ENCODE measurements around the gene MRPS7.

MRPS7 gene

GRCh38 chr17:75263055-75263454, 1.4 kb downstream of the MRPS7 start:
- Histone ChIP-seq H3K36me3 (ENCODE audit: insufficient read depth, low read length) (peaks cover 45% of the 10 kb centered on the region), H3K4me3 (ENCODE audit: low read length) (peak overlapping the region; percentile 96), H3K27ac (ENCODE audit: low read depth, low read length) (no peak overlapping the region), H3K27me3 (ENCODE audit: insufficient read depth, low read length) (no peaks in the 10 kb centered on the region), H3K9me3 (ENCODE audit: insufficient read depth, low read depth, low read length) (no peaks in the 10 kb centered on the region), H3K9ac (ENCODE audit: low read depth, low read length) (peak overlapping the region; percentile 99; the same call in 1 of the 2 replicates), H3K4me1 (ENCODE audit: insufficient read depth, low read length) (peaks cover 17% of the 10 kb centered on the region)
- WGBS, result 94% methylated on average over 4 of the region's 4 CpGs

DNA sequence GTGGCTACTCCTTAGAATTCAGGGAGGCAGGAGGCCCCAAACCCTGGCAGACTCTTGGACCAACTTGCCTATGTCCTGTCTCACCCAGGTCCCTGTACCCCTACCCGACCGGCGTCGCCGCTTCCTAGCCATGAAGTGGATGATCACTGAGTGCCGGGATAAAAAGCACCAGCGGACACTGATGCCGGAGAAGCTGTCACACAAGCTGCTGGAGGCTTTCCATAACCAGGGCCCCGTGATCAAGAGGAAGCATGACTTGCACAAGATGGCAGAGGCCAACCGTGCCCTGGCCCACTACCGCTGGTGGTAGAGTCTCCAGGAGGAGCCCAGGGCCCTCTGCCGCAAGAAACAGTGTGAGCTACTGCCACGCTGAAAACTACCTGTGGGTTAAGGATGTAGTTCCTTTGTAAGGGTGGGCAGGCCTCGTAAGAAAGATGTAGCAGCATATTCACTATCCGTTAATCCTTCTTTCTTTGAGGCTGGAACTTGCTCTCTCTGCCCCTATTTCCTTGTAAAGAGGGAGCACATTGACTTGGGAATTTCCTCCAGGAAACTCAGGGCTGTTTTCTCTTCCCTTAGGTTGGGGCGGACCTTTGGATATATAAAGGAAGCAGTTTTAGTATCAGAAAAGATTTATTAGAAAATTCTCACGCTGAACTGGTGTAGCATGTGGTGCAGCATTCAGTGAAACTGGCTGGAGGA, 4.1 kb downstream of the MRPS7 start:
- no peak overlapping the region for H3K27ac ChIP-seq (ENCODE audit: low read depth, low read length)
- no peak overlapping the region for H3K9ac ChIP-seq (ENCODE audit: low read depth, low read length)
- peaks cover 45% of the 10 kb centered on the region for H3K36me3 ChIP-seq (ENCODE audit: insufficient read depth, low read length)
- H3K9me3 ChIP-seq (ENCODE audit: insufficient read depth, low read depth, low read length), result no peaks in the 10 kb centered on the region
- 96% methylated on average over 17 of the region's 17 CpGs for WGBS
- no peaks in the 10 kb centered on the region for H3K27me3 ChIP-seq (ENCODE audit: insufficient read depth, low read length)
- H3K4me3 ChIP-seq (ENCODE audit: low read length), result no peak overlapping the region
- H3K4me1 ChIP-seq (ENCODE audit: insufficient read depth, low read length), result peaks cover 11% of the 10 kb centered on the region

- peaks cover 11% of the 10 kb centered on the region for H3K4me1 ChIP-seq (ENCODE audit: insufficient read depth, low read length)
- H3K9ac ChIP-seq (ENCODE audit: low read depth, low read length), result no peak overlapping the region
- no peak overlapping the region for H3K27ac ChIP-seq (ENCODE audit: low read depth, low read length)
- H3K9me3 ChIP-seq (ENCODE audit: insufficient read depth, low read depth, low read length), result no peaks in the 10 kb centered on the region
- H3K27me3 ChIP-seq (ENCODE audit: insufficient read depth, low read length), result no peaks in the 10 kb centered on the region
- 96% methylated on average over 13 of the region's 13 CpGs for WGBS
- peaks cover 45% of the 10 kb centered on the region for H3K36me3 ChIP-seq (ENCODE audit: insufficient read depth, low read length)
- H3K4me3 ChIP-seq (ENCODE audit: low read length), result no peak overlapping the region
These were observed 4.9 kb downstream of the MRPS7 start for GRCh38 chr17:75266316-75267152.

GRCh38 chr17:75267153-75267410, 5.4 kb downstream of the MRPS7 start:
- Histone ChIP-seq H3K4me3 (ENCODE audit: low read length) (no peak overlapping the region), H3K27ac (ENCODE audit: low read depth, low read length) (no peak overlapping the region; the same call in 1 of the 2 replicates), H3K36me3 (ENCODE audit: insufficient read depth, low read length) (peaks cover 45% of the 10 kb centered on the region), H3K4me1 (ENCODE audit: insufficient read depth, low read length) (peaks cover 11% of the 10 kb centered on the region), H3K27me3 (ENCODE audit: insufficient read depth, low read length) (no peaks in the 10 kb centered on the region), H3K9me3 (ENCODE audit: insufficient read depth, low read depth, low read length) (no peaks in the 10 kb centered on the region), H3K9ac (ENCODE audit: low read depth, low read length) (no peak overlapping the region)
- 89% methylated on average over 2 of the region's 2 CpGs for WGBS

DNA sequence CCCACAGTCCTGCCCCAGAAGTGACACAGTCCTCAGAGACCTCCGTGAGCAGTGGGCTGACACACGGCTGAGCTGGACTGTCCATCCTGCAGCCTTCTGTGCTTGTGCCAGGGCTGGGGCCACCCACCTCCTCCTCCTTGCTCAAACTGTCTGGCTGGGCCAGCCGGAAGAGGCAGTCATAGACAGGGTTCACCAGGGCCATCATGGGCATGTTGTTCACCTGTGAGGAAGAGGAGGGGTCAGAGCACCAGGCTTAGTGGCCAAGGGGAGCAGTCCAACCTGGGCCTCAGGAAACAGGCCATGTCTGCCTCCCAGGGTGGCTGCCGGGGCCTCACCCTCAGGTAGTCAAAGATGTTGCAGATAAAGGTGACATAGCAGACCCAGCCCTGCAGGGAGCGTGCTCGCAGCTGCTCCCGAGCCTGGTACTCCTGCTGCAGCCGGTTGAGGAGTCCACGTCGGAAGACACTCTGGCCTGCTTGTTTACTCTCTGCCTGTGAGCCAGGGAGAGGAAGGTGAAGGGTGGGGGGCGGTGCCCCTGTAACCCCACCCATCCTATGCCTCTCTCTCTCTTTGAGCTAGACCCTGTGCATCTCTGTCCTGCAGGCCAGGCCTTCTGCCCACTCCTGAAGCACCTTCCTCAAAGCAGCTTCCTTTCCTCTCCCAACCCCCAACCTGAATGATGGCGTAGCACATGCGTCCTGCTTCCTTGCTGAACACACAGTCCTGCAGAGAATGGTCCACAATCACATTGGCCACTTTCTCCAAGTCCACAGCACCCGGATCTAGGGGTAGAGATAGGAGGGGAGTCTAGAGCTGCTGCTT, 5.9 kb downstream of the MRPS7 start:
- H3K4me3 ChIP-seq (ENCODE audit: low read length), result no peak overlapping the region

DNA sequence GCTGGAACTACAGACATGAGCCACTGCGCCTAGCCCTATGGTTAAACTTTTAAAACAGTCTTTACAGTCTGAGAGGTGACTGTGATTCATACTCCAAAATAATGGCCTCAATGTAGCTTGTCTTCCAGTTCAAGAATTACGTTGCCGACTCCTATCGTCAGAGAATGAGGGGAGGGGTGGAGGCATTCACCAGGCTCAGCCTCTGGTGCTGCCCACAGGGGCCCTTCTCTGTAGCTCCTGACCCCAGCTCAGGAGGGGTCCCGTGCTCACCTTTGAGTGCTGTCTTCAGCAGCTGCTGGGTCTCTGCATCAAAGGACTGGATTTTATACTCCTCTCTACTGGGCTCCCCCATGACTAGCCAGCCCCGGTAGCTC, 8.2 kb downstream of the MRPS7 start:
- H3K4me1 ChIP-seq (ENCODE audit: insufficient read depth, low read length), result peaks cover 5% of the 10 kb centered on the region; the same call in 1 of the 2 replicates
- 32% methylated on average over 6 of the region's 6 CpGs for whole genome bisulfite sequencing
- H3K36me3 ChIP-seq (ENCODE audit: insufficient read depth, low read length), result peaks cover 35% of the 10 kb centered on the region
- H3K9ac ChIP-seq (ENCODE audit: low read depth, low read length), result peak overlapping the region; percentile 81
- H3K9me3 ChIP-seq (ENCODE audit: insufficient read depth, low read depth, low read length), result no peaks in the 10 kb centered on the region
- H3K27ac ChIP-seq (ENCODE audit: low read depth, low read length), result no peak overlapping the region; the same call in 1 of the 2 replicates
- H3K27me3 ChIP-seq (ENCODE audit: insufficient read depth, low read length), result no peaks in the 10 kb centered on the region
- H3K4me3 ChIP-seq (ENCODE audit: low read length), result peak overlapping the region; percentile 91

More for the DNA sequence above, 5.9 kb downstream of the MRPS7 start:
- H3K27me3 ChIP-seq (ENCODE audit: insufficient read depth, low read length), result no peaks in the 10 kb centered on the region
- peaks cover 45% of the 10 kb centered on the region for H3K36me3 ChIP-seq (ENCODE audit: insufficient read depth, low read length)
- 52% methylated on average over 14 of the region's 14 CpGs for WGBS
- peak overlapping the region; percentile 37; the same call in 1 of the 2 replicates for H3K27ac ChIP-seq (ENCODE audit: low read depth, low read length)
- no peak overlapping the region for H3K9ac ChIP-seq (ENCODE audit: low read depth, low read length)
- H3K9me3 ChIP-seq (ENCODE audit: insufficient read depth, low read depth, low read length), result no peaks in the 10 kb centered on the region
- peaks cover 9% of the 10 kb centered on the region for H3K4me1 ChIP-seq (ENCODE audit: insufficient read depth, low read length)

DNA sequence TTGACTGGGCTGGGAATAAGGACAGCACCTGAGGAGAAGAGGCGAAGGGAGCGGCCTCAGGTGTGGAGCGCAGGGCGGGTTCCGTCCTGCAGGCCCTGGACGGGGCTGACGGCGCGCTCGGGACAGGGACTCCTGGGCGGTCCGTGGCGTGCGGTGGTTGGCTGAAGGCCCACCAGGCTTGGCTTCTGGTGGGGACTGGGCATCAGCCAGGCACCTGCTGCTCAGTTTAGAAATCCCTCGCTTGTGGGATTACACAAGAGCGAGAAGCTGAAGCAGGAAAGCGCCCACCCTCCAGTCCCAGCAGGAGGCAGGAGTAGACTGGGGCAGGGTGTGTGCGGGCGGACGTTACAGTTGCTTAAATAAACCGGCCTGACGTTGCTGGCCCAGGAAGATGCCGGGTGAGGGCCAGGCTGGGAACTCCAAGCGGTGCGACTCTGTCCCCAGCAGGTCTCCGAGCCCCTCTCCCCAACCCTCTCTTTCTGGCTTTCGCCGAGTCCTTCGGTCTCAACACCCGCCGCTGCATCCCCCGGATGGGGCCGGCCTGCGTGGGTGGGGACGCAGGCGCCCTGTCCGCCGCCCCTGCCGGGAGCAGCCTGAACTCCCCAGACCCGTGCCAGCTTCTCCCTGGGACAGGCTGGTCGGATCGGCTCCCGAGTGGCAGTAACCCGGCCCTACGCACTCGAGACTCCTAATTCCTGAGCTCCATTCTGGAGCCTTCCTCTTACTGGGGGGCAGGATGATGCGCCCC, 8.7 kb downstream of the MRPS7 start:
- WGBS, result 1% methylated on average over 47 of the region's 47 CpGs
- Histone ChIP-seq H3K4me1 (ENCODE audit: insufficient read depth, low read length) (peaks cover 5% of the 10 kb centered on the region; the same call in 1 of the 2 replicates), H3K27me3 (ENCODE audit: insufficient read depth, low read length) (no peaks in the 10 kb centered on the region), H3K27ac (ENCODE audit: low read depth, low read length) (peak overlapping the region; percentile 66), H3K36me3 (ENCODE audit: insufficient read depth, low read length) (peaks cover 29% of the 10 kb centered on the region), H3K9me3 (ENCODE audit: insufficient read depth, low read depth, low read length) (no peaks in the 10 kb centered on the region), H3K4me3 (ENCODE audit: low read length) (peak overlapping the region; percentile 91), H3K9ac (ENCODE audit: low read depth, low read length) (peak overlapping the region; percentile 81)

DNA sequence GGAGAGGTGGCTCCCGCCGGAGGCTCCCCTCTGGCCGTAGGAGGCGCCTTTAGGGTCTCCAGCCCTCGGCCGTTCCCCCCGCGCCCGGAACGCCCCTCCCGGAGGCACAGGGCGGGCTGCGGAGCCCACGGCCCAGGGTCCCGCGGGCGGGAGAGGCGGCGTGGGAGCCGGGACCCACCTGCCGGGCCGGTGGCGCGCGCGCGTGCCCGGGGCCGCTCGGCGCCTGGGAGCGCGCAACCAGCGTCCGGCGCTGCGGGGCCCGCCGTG, 9.2 kb downstream of the MRPS7 start, which contains the start of gene MIF4GD:
MIF4GD (minus strand) TSS at position 266 of the 267 bp plus-strand sequence. CDS start 1,036 bp downstream, outside the sequence.
- Histone ChIP-seq H3K36me3 (ENCODE audit: insufficient read depth, low read length) (peaks cover 24% of the 10 kb centered on the region), H3K27ac (ENCODE audit: low read depth, low read length) (peak within 1 kb of the TSS; percentile 66)

GRCh38 chr17:75271233-75271954, 9.7 kb downstream of the MRPS7 start:
- WGBS, result under 1% methylated on average over 74 of the region's 74 CpGs
- peak overlapping the region; percentile 91 for H3K4me3 ChIP-seq (ENCODE audit: low read length)
- no peaks in the 10 kb centered on the region for H3K27me3 ChIP-seq (ENCODE audit: insufficient read depth, low read length)
- peak overlapping the region; percentile 40; the same call in 1 of the 2 replicates for H3K27ac ChIP-seq (ENCODE audit: low read depth, low read length)
- H3K4me1 ChIP-seq (ENCODE audit: insufficient read depth, low read length), result peaks cover 5% of the 10 kb centered on the region; the same call in 1 of the 2 replicates
- peaks cover 19% of the 10 kb centered on the region for H3K36me3 ChIP-seq (ENCODE audit: insufficient read depth, low read length)
- peak overlapping the region; percentile 89 for H3K9ac ChIP-seq (ENCODE audit: low read depth, low read length)
- no peaks in the 10 kb centered on the region for H3K9me3 ChIP-seq (ENCODE audit: insufficient read depth, low read depth, low read length)

More for the DNA sequence above, 9.2 kb downstream of the MRPS7 start, which contains the start of gene MIF4GD:
- peak within 1 kb of the TSS; percentile 91 for H3K4me3 ChIP-seq (ENCODE audit: low read length)
- WGBS, result under 1% methylated on average over 39 of the region's 39 CpGs
- no peaks in the 10 kb centered on the region for H3K27me3 ChIP-seq (ENCODE audit: insufficient read depth, low read length)
- H3K4me1 ChIP-seq (ENCODE audit: insufficient read depth, low read length), result peaks cover 5% of the 10 kb centered on the region; the same call in 1 of the 2 replicates
- no peaks in the 10 kb centered on the region for H3K9me3 ChIP-seq (ENCODE audit: insufficient read depth, low read depth, low read length)
- H3K9ac ChIP-seq (ENCODE audit: low read depth, low read length), result peak within 1 kb of the TSS; percentile 89

Measured in HUES64 (cell line).